GM19467 (cell line): ENCODE results near the gene CNOT6.
A peak's percentile ranks its signal among the peaks of the same experiment; 100 is the strongest.
"Not testable (repeated sequence)": the region's sequence is repeated elsewhere in the genome, so short reads cannot be mapped to it uniquely, and the experiment has no call there.

ENCODE experiments used
- ATAC-seq: cut with Tn5 transposase; IDR thresholded peaks from one replicate; pipeline ENCODE4 v1.9.1; 2021; ENCODE audit warnings: mild to moderate bottlenecking, moderate library complexity; ENCODE audit not compliant: unreplicated experiment

The CNOT6 gene

DNA sequence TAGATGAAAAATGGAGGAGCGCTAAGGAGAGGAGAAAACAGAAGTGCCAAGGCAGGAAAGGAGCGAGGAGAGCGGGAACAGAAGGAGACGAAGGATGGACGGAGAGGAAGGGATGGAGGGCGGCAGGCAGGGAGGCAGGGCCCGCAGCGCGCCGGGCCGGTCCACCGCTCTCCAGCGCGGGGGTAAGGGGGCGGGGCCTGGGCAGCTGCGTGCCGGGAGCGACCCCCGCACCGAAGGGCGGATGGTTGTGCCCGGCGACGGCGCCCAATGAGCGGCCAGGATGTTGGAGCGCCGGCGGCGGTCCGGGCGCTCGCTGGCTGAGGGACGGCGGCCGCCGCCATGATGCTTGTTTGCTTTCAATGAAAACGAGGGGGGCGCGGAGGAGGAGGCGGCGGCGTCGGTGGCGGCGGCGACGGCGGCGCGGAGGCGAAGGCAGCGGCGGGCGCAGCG, at the start of gene CNOT6:
TSS of gene CNOT6 (plus strand) at position 320 of the 450 bp plus-strand sequence. CDS start 34,898 bp downstream, outside the sequence.
- ATAC-seq = peak; percentile 94

DNA sequence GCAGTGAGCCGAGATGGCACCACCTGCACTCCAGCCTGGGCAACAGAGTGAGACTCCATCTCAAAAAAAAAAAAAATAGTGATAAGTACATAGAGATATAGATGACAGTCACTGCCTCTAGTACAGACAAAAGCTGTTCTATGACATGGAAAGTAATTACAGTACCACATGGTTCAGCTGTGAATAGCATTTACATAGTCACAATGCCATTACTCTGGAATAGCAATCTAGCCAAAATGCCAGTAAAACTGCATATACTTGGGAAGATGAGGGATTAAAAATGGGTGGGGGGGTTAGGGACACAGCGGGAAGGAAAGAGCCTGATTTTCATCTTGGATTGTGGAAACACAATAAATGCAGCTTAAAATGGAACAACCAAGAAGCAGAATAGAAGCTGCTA, 39.4 kb upstream of the CNOT6 start:
- no peak for ATAC-seq

DNA sequence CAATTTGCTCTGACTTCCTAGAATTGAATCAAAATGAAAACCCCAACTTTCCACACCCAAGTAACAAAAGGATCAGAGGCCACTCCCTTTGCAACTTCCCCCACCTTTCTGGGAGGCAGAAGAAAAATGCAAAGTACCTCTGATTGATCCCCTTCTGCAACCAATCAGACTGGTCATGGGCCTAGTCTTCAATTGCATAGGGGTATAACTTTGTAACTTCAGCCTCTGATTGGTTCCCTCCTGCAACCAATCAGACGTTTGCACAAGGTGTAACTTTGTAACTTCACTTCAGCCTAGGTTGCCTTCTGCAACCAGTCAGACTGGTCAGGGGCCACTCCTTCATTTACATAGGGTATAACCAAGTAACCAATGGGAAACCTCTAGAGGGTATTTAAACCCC, 38.3 kb upstream of the CNOT6 start:
- no peak for ATAC-seq

DNA sequence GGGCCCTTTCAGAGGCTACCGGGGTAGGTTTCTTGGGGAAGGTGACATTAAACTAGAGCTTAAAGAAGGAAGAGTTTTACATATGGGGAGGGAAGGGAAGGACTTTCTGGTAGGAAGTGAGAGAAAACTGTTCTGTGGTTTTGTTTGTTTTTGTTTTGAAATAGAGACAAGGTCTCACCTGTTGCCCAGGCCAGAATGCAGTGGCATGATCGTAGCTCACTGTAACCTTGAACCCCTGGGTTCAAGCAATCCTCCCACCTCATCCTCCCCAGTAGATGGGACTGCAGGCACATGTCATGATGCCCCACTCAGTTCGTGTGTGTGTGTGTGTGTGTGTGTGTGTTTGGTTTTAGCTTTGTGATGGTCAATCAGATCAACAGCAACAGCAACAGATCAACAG, 37.4 kb upstream of the CNOT6 start:
- ATAC-seq = no peak

DNA sequence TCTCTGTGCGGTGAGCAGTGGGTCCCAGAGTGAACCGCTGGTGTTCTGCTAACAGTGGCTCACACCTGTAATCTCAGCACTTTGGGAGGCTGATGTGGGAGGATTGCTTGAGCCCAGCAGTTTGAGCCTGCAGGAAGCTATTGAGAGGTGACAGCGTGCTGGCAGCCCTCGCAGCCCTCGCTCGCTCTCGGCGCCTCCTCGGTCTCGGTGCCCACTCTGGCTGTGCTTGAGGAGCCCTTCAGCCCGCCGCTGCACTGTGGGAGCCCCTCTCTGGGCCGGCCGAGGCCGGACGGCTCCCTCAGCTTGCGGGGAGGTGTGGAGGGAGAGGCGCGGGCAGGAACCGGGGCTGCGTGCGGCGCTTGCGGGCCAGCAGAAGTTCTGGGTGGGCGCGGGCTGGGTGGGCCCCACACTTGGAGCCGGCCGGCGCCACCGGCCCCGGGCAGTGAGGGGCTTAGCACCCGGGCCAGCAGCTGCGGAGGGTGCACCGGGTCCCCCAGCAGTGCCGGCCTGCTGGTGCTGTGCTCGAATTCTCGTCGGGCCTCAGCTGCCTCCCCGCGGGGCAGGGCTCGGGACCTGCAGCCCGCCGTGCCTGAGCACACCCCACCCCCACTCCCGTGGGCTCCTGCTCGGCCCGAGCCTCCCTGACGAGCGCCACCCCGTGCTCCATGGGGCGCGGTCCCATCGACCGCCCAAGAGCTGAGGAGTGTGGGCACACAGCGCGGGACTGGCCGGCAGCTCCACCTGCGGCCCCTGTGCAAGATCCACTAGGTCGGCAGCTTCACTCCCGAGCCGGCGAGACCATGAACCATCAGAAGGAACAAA, 35.1 kb upstream of the CNOT6 start:
- ATAC-seq = not testable (repeated sequence)

DNA sequence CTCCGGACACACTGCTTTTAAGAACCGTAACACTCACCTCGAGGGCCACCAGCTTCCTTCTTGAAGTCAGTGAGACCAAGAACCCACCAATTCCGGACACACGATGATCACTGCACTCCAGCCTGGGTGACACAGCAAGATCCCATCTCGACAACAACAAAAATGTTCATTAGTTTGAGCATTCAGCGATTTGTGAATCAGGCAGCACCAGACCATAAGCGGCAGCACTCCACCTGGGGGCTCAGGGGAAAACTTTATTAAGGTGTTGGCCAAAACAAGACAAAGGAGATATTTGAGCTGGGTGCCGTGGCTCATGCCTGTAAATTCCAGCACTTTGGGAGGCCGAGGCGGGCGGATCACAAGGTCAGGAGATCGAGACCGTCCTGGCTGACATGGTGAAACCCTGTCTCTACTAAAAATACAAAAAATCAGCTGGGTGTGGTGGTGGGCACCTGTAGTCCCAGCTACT, 34.5 kb upstream of the CNOT6 start:
- not testable (repeated sequence) for ATAC-seq

DNA sequence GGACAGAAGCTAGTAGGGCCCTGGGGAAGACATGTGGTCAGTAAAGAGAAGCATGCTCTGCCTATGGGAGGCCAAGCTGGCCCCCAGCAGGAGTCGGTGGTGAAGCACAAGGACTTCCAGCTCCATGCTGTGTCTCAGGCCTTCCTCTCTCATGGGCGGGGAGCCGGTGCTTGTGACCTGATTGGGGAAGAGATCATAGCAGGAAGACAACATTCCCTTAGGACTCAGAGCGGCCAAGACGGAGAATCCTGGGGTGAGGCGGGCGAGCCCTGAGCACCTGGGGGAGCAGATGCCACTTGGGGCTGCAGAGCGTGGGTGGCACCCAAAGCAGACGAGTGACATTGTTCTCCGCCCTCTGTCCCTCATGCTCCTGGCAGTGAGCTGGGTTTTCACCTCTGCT, 33.3 kb upstream of the CNOT6 start:
- ATAC-seq = no peak

DNA sequence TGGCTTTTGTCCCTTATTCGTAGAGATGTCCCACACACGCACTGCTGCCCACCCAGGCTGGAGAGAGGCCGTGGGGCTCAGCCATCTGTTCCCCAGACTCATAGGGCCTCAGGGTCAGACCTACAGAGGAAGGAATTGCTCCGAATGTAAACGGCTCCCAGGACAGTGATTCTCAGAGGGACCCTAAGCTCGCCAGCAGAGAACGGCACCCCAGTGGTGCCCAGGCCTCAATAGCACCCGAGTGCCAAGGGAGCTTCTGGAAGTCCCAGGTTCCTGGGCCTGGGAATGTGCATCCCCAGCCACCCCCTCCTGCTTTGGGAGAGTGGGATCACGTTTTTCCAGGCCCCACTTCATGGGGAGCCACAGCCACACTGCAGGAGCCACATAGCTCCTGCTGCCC, 32.9 kb upstream of the CNOT6 start:
- no peak for ATAC-seq

DNA sequence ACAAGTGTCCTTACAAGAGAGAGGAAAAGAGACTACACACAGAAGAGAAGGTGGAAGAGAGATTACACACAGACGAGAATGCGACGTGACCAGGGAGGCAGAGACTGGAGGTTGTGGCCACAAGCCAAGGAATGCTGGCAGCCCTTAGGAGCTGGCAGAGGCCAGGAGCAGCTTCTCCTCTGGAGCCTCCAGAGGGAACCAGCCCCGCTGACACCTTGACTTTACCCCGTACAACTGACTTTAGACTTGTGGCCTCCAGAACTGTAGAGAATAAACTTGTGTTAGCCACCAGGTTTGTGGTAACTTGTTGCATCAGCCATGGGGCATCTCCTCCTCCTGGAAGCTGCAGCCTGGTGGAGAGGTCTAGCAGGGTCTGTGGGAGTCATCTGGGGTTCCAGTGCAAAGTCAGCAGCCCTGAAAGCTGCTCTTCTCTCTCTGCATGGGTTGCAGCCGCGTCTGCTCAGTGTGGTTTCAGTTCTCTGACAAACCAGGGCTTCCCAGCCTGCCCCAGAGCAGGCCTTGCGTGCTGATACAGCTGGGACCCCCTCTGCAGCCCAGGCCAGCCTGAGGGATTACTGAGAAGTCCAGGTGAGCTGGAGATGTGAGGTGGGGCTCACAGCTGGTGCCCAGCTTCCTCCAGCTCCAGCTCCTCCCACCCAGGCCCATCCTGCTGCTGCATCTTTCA, 30.8 kb upstream of the CNOT6 start:
- ATAC-seq = no peak

DNA sequence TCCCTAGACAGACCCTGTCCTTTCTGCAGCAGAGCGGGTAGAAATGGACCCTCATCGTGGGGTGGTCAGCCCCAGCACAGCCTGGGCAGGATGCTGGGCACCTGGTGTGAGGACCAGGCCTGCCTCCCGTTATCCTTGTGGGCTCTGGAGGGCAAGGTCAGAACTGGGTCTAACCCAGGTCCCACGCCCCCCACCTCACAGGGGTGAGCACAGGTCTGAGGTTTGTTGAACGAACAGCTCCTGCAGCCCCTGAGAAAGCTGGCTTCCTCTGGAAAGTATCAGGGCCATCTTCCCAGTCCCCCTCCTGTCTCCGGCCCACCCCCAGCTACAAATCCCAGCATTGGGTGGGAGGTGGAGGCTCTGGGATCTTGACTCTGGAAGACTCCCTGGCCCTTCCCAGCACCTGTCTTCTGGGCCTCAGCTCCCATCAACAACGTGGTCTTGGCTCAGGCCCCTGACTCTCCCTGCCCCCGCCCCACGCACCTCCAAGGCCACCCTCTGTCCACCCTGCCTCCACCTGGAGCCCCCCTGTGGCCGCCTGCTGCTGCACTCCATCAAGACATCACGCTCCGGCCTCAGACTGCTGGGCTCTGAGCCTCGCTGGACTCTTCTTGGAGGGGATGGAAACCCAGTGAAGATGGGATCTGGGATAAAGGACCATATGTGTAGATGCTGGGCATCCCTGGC, 30.1 kb upstream of the CNOT6 start:
- no peak for ATAC-seq

DNA sequence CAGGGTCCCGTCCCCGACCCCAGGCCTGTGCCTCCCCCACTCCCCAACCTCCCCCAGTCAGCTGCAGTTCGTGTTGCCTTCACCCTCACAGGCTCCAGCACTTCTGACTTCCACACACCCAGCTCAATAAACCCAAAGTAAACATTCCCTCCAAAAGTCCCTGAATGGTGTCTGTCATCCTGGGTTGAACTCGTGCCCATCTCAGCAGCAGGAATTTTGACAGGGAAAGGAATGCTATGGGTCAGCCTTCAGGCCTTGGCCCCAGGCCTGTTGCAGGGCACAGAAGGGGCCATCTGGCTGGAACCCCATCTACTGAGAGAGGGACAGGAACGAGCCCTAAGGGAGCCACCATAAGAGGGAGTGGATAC, 29.6 kb upstream of the CNOT6 start:
- no peak for ATAC-seq

DNA sequence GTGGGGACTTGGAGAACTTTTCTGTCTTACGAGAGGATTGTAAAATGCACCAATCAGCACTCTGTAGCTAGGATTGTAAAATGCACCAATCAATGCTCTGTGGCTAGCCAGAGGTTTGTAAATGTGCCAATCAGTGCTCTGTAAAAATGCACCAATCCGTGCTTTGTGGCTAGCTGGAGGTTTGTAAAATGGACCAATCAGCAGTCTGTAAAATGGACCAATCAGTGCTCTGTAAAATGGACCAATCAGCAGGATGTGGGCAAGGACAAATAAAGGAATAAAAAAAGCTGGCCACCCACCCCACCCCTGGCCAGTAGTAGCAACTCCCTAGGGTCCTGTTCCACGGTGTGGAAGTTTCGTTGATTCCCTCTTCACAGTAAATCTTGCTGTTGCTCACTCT, 29.1 kb upstream of the CNOT6 start:
- not testable (repeated sequence) for ATAC-seq

DNA sequence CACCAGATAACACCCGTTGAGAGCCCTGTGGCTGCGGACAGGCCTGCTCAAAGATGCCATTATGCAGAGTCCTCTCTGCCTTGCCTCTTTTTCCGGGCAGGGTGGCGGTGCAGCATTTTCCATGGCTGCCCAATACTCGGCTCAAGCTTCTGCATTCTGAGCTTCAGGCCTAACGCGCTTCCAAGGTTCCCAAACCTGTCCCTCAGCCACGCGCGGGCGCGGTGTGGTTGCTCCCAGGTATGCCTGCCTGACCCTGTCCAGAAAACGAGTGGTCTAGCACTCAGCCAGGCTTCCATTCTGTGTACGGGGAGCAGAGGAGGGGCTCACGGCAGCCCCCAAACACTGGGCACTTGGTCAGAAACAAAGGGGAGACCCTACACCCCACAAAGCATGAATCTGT, 27.9 kb upstream of the CNOT6 start:
- no peak for ATAC-seq

DNA sequence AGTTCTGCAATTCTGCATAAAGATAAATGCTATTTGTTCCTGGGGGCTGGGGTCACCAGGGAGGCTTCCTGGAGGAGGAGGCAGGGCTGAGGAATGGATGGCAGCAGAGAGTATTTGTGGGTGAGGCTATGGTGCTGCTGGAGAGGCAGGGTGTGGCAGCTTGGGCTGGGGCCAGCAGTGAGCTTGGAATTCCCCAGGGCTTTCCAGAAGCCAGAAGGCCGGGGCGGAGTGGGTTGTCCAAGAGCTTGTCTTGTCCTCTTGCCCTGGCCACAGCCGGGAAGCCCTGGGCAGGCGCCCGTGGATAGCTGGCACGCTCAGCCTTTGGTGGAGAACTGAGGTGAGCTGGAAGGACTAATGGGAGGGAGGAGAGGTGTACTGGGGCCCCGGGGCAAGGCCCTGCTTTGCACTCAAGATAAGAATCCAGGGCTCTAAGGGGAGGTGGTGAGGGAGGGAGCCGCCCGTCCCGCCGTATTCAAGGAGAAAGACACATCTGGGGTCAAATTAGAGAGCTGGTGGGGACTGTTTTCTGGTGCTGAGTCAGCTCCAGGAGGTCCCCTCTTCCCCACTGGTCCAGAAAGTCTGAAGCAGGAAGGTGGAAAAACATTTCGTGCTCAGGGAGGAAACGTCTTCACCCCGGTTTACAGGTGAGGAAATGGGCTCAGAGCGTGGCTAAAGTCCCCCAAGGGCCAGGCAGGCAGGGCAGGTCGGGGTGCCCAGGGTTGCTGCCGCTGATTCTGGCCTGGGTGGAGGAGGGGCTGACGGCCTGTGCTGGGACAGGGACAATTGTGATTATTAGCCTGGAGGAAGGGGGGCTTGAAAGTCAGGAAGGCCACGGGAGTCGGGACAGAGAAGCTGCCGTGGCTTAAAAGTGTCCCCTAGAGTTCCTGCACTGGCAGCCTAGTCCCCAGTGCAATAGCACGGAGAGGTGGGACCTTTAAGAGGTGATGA, 26.9 kb upstream of the CNOT6 start:
- no peak for ATAC-seq

DNA sequence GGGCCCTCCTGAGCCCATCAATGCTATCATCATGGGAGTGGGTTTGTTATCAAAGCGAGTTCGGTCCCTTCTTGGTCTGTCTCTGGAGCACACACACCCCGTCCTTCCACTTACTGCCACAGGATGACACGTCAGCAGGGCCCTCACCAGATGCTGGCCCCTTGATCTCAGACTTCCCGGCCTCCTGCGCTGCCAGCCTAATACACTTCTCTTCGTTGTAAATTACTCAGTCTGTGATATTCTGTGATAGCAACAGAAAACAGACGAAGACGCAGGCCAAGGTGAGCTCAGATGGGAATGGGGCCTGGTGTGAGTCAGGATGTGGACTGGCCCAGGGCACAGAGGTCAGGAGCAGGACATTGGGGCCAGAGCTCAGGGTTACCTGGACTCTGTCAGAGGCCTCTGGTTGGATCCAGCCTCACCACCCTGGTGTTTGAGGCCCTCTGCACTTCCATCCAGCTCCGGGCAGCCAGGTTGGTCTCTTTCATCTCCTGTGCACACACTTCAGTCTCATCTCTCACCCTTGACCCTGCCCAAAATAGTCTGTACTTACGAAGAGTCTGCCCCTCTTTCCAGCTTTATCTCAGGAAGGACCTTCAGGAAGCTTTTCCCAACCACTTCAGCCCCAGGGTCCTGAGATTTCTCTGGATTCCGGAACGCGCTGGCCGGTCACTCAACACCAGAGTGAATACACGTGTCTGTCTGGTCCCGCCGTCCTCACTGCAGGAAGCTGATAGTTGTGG, 26.0 kb upstream of the CNOT6 start:
- no peak for ATAC-seq

DNA sequence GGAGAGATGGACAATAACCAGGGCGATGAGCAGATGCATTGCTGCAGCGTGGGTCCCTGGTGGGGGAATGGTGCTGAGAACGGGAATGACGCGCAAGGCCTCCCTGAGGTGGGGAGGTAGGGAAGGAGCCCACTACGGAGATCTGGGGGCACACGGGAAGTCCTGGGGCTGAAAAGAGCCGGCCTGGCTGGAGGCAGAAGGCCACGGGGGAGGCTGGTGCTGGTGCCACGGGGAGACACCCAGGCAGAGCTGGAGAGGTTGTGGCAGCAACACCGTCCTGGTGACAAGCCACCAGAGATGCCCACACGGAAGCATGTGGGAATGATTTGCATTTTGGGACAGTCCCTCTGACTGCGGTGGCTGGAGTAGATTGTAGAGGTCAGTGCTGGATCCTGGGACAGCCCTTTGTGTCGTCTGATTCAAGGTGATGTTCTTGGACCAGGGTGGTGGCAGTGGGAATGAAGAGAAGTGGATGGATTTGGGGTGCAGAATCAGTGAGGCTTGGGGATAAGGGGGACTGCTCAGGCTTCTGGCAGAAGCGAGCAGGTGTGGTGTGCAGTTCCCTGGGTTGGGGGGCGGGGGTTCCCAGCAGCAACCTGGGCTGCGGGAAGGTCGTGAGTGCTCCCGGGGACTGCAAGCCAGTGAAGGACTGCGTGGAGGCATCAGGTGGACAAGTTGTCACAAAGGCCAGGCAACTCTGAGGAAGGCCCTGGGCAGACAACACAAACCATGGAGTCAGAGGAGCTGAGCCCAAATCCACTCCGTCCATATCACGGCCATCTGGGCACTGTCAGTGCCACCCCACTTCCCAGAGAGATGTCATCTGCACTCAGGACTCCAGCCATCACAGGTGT, 25.2 kb upstream of the CNOT6 start:
- ATAC-seq = no peak

DNA sequence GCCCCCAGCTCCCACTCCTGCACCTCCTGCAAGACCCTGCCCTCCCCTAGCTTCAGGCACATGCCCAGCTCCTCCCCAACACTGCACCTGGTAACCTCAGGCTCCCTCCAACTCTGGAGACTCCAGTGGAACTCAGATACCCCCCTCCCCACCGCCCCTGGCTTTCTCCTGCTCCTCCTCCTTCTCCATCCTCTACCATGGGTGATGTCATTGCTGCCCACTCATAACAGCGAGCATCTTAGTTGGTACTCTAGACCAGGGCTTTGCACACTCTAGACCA, 24.7 kb upstream of the CNOT6 start:
- no peak for ATAC-seq

DNA sequence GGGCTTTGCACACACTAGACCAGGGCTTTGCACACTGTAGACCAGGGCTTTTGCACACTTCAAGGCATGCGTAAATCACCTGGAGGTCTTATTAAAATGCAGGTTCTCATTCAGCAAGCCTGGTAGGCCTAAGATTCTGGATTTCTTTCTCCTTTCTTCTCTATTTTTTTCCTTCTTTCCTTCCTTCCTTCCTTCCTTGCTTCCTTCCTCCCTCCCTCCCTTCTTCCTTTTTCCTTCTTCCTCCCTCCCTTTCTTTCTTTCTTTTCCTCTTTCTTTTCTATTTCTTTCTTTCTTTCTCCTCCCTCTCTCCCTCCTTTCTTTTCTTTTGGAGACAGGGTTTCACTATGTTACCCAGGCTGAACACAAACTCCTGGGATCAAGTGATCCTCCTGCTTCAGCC, 24.3 kb upstream of the CNOT6 start:
- ATAC-seq = no peak

DNA sequence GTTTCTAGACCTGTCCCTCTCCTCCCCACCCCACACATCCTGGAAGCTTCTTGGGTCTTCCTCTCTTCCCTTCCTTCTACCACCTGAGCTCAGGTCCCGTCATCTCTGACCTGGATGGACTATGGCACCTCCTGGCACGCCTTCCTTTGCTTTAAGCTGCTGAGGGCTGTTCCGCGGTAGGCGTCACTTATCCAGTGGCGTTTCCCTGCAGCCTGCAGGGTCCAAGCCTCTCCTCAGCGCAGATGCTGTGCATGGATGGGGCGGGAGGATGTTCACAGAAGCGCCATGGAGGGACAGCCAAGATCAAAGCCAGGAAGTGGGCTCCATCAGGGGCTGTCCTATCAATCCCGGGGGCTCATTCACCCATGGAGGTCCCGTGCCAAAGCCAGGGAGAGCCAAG, 23.8 kb upstream of the CNOT6 start:
- no peak for ATAC-seq
